ENCODE results near the gene FBXL19. TPM values are rescaled to one million over a fixed set of nuclear protein-coding genes. Genes with fewer than 3 reads are reported as not detected.

Gene FBXL19
- total RNA-seq: 35.9 and 36.5 TPM in 2 replicates

DNA sequence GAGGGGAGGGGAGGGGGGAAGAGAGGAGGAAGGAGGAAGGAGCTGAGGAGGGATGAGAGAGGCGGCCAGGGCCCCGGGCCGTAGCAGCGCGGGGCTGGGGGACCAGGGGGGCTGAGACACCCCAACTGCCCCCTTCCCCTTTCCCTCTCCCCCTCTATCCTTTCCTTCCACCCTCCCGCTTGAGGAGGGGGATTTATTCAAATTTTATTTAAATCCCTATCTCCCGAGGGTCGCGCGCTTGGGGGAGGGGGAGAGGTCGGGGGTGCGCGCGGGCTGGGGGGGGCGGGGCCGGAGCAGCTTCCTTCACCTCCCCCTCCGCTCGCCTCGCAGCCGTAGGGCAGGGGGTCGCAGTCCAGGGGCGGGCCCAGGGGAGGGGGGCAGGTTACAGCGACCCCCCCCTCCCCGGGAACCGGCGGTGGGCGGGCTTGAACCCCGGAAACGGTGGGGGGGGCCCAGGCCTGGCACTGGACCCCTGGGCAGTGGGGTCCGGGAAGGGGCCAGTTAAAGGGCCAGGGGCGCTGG, at the start of gene FBXL19:
Gene FBXL19 (plus strand): TSS at position 19 of the 522 bp plus-strand sequence. CDS start 2,183 bp downstream, outside the sequence.
- DNase-seq: peak; percentile 73
- no peaks in the 10 kb centered on the region for H3K9me3 Mint-ChIP-seq
- intact Hi-C loops (cut with micrococcal nuclease): loop anchor here (1.0 to 2.0 kb wide), 6 partner anchors 110 to 273 kb away; partner anchors contain the start of genes PRR14, STX4, VKORC1 and ZNF646

DNA sequence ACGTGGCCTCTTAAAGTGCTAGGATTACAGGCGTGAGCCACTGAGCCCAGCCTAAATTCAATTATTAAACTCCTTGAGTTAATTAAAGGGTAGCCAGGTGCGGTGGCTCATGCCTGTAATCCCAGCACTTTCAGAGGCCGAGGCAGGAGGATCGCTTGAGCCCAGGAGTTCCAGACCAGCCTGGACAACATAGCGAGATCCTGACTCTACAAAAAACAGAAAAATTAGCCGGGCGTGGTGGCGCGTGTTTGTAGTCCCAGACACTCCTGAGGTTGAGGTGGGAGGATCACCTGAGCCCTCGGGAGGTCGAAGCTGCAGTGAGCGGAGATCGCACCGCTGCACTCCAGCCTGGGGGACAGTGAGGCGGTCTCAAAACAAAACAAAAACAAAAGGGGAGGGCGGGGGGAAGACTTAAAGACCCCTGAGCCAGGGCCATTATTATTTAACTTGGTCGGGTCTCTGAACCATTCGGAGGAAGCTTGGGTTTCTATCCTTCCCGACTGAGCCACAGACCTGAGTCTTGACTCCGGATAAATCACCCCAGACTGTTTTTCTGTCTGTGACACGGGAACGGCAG, 49.0 kb upstream of the FBXL19 start:
- intact Hi-C loops (cut with micrococcal nuclease): no loop called here
- Mint-ChIP-seq H3K27me3 (no peaks in the 10 kb centered on the region), H3K9me3 (no peaks in the 10 kb centered on the region), H3K36me3 (ENCODE audit: low read depth) (peaks cover 17% of the 10 kb centered on the region), H3K27ac (peak overlapping the region; percentile 86), H3K4me3 (peak overlapping the region; percentile 96), H3K4me1 (peaks cover 24% of the 10 kb centered on the region)
- DNase-seq: no peak

More for the DNA sequence above, at the start of gene FBXL19:
- peak within 1 kb of the TSS; percentile 100 for H3K27ac Mint-ChIP-seq
- no peaks in the 10 kb centered on the region for H3K27me3 Mint-ChIP-seq
- H3K36me3 Mint-ChIP-seq (ENCODE audit: low read depth): peaks cover 9% of the 10 kb centered on the region
- H3K4me3 Mint-ChIP-seq: peak within 1 kb of the TSS; percentile 100
- peaks cover 29% of the 10 kb centered on the region for H3K4me1 Mint-ChIP-seq

DNA sequence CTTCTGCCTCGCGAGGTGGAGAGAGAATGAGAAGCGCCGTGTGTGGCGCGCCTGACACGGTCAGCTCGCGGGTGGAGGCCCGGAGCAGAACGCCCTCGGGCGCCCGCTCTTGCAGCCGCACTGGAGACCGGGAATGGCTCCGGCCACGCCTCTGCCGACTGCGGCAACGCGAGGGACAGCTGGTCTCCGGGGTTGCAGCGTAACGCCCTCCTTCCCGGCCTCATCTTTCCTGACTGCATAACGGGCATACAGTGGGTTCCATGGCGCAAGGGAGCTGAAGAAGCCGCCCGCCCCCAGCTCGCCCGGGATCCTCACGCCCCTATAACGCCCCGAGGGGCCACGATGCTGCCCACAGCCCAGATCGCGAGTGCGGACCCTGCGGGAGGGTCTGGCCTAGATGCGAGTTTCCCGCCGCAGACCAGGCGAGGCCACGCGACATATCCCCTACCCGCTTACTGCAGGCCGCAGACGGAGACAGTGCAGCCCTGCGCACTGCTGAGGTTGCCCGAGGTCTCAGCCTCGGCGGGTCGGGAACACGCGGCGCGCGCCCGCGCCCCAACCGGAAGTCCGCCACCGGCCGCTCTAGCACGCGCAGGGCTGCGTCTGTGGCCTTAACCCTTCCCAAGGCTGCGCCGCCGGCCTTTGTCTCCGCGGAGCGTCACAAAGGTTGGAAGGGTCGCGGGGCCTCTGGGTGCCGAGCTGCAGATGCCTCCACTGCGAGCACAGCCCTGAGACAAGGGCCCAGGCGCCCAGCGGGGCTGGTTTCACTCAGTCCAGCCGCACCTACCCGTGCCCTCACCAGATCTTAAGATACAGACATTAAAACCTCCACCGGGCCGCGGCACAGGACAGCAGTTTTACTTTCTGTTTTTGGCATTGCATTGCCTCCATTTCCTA, 48.3 kb upstream of the FBXL19 start:
- Mint-ChIP-seq H3K36me3 (ENCODE audit: low read depth) (peaks cover 17% of the 10 kb centered on the region), H3K4me3 (peak overlapping the region; percentile 96), H3K9me3 (no peaks in the 10 kb centered on the region), H3K4me1 (peaks cover 24% of the 10 kb centered on the region), H3K27me3 (no peaks in the 10 kb centered on the region), H3K27ac (peak overlapping the region; percentile 86)
- peak; percentile 97 for DNase-seq
- intact Hi-C loops (cut with micrococcal nuclease): loop anchor here (1.0 kb wide), 4 partner anchors 27 to 199 kb away; partner anchors contain the start of genes ZNF646 and ZNF668

- Mint-ChIP-seq H3K4me1 (peaks cover 24% of the 10 kb centered on the region), H3K36me3 (ENCODE audit: low read depth) (peaks cover 21% of the 10 kb centered on the region), H3K9me3 (no peaks in the 10 kb centered on the region), H3K27me3 (no peaks in the 10 kb centered on the region), H3K27ac (peak overlapping the region; percentile 86), H3K4me3 (peak overlapping the region; percentile 96)
- peak; percentile 77 for DNase-seq
- intact Hi-C loops (cut with micrococcal nuclease): loop anchor here (1.0 kb wide), 5 partner anchors 21 to 198 kb away; partner anchors contain the start of genes ZNF646 and ZNF668
Measured at GRCh38 chr16:30875871-30876801, 47.2 kb upstream of the FBXL19 start.

- intact Hi-C loops (cut with micrococcal nuclease): loop anchor here (1.0 kb wide), 1 partner anchor 20 kb away; no protein-coding TSS in a partner anchor
- peaks cover 26% of the 10 kb centered on the region for H3K4me1 Mint-ChIP-seq
- peak overlapping the region; percentile 96 for H3K4me3 Mint-ChIP-seq
- no peak for DNase-seq
- H3K36me3 Mint-ChIP-seq (ENCODE audit: low read depth): peaks cover 25% of the 10 kb centered on the region
- H3K9me3 Mint-ChIP-seq: no peaks in the 10 kb centered on the region
- H3K27ac Mint-ChIP-seq: peak overlapping the region; percentile 86
- H3K27me3 Mint-ChIP-seq: no peaks in the 10 kb centered on the region
Measured at GRCh38 chr16:30876867-30877266, 46.5 kb upstream of the FBXL19 start.

DNA sequence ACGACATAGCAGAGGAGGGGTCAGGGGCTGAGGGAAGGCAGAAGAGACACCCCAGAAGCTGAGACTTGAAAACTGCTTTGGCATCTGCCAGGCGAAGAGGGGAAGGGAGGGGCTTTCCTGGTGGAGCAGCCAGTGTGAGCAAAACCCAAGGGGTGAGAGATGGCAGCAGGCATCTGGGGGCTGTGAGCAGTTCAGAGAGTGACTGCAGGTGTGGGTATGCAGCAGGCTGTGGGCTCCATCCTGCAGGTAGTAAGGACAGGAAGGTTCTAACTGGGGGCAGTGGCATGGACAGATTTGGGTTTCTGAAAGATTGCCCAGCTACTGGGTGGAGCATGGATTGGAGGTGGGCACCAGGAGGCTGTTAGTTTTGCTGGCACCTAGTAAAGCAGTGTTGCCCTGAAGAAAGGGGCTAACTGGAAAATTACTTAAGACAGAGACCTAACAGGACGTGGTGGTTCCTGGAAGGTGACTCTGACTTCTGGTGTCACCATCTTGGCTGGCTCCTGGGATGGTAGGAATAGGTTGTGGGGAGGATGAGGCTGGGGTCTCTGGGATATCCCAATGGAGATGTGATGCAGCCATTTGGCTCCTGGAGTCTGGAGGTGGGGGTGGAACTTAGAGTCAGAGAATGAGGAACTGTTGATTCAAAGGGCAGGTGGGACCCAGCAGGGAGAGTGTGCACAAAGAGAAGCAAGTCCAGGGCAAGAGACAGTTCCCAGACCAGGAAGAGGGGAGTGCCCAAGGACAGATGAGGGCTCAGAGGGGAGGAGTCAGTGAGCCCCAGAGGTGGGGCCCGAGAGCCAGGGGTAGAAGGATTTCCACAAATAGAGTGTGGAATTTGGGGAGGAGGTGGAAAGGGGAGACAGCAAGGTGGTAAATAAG, 40.7 kb upstream of the FBXL19 start:
- Mint-ChIP-seq H3K27me3 (no peaks in the 10 kb centered on the region), H3K4me3 (peak overlapping the region; percentile 23), H3K27ac (peak overlapping the region; percentile 88), H3K4me1 (peaks cover 18% of the 10 kb centered on the region), H3K36me3 (ENCODE audit: low read depth) (peaks cover 34% of the 10 kb centered on the region), H3K9me3 (no peaks in the 10 kb centered on the region)
- intact Hi-C loops (cut with micrococcal nuclease): no loop called here
- DNase-seq: no peak

DNA sequence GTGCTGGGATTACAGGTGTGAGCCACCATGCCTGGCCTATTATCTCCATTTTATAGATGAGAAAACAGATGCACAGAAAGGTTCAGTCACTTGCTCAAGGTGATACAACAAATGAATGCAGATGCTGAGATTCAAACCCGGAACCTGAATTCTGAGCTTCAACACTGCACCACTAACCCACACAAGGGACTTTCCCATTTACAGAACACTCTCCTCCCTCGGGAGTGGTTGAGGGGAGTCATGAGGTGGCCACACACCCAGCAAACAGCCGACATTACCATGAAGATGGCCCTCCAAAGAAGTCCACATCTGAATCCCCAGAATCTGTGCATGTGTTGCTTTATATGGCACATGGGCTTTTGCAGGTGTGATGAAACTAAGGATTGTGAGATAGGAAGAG, 38.6 kb upstream of the FBXL19 start:
- no peak for DNase-seq
- intact Hi-C loops (cut with micrococcal nuclease): no loop called here
- peaks cover 21% of the 10 kb centered on the region for H3K4me1 Mint-ChIP-seq
- H3K9me3 Mint-ChIP-seq: no peaks in the 10 kb centered on the region
- no peak overlapping the region for H3K4me3 Mint-ChIP-seq
- H3K36me3 Mint-ChIP-seq (ENCODE audit: low read depth): peaks cover 37% of the 10 kb centered on the region
- no peak overlapping the region for H3K27ac Mint-ChIP-seq
- no peaks in the 10 kb centered on the region for H3K27me3 Mint-ChIP-seq

DNA sequence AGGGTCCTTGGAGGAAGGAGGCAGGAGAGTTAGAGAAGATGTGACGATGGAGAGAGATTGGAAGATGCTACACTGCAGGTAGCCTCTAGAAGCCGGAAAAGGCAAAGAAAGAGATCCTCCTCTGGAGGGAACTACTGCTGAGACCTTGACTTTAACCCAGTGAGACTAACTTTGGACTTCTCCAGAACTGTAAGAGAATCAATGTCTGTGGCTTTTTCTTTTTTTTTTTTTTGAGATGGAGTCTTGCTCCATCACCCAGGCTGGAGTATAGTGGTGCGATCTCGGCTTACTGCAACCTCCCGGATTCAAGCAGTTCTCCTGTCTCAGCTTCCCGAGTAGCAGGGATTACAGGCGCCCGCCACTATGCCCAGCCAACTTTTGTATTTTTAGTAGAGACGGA, 38.2 kb upstream of the FBXL19 start:
- intact Hi-C loops (cut with micrococcal nuclease): no loop called here

DNA sequence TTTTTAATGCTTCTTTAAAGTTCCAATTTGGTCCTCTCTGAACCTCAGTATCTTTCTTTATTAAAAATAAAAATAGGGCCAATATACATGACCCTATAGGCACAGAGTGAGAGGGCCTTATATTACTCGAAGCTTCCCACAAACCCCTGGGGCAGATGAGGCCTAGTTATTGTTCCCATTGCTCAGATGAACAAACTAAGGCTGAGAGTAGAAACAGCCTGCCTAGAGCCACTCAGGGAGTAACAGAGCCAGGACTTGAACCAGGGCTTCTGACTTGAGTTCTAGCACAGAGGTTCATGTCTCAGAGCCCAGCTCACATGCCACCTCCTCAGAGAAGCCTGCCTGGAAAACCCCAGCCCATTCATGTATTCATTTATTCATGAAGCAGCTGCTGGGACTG, 37.2 kb upstream of the FBXL19 start:
- DNase-seq: no peak
- H3K36me3 Mint-ChIP-seq (ENCODE audit: low read depth): peaks cover 36% of the 10 kb centered on the region
- intact Hi-C loops (cut with micrococcal nuclease): no loop called here
- no peaks in the 10 kb centered on the region for H3K9me3 Mint-ChIP-seq
- H3K4me3 Mint-ChIP-seq: no peak overlapping the region
- H3K4me1 Mint-ChIP-seq: peaks cover 21% of the 10 kb centered on the region
- no peaks in the 10 kb centered on the region for H3K27me3 Mint-ChIP-seq
- peak overlapping the region; percentile 13 for H3K27ac Mint-ChIP-seq

More for the DNA sequence above, 38.2 kb upstream of the FBXL19 start:
- Mint-ChIP-seq H3K4me1 (peaks cover 21% of the 10 kb centered on the region), H3K36me3 (ENCODE audit: low read depth) (peaks cover 39% of the 10 kb centered on the region), H3K27me3 (no peaks in the 10 kb centered on the region), H3K9me3 (no peaks in the 10 kb centered on the region), H3K27ac (no peak overlapping the region), H3K4me3 (no peak overlapping the region)
- no peak for DNase-seq

DNA sequence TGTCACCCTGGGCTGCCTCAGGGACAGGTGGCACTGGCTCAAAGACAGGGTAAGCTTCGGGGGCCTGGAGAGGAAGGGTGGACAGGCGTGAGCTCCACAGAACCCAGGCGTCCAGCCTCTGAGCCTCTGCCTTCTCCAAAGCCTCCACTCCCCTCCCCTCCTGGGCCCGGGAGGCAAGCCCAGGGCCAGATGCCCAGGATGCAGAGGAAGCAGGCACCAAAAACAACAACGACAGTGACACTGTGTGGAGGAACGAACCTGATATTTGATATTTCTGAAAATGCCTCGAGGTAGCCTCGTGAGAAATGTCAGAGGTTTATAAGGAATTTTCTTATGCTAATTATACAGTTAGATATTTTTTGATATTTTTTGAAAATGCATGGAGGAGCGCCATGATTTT, 35.4 kb upstream of the FBXL19 start:
- peaks cover 29% of the 10 kb centered on the region for H3K36me3 Mint-ChIP-seq (ENCODE audit: low read depth)
- no peak overlapping the region for H3K4me3 Mint-ChIP-seq
- no peaks in the 10 kb centered on the region for H3K9me3 Mint-ChIP-seq
- no peaks in the 10 kb centered on the region for H3K27me3 Mint-ChIP-seq
- H3K4me1 Mint-ChIP-seq: peaks cover 14% of the 10 kb centered on the region
- no peak overlapping the region for H3K27ac Mint-ChIP-seq
- DNase-seq: no peak
- intact Hi-C loops (cut with micrococcal nuclease): no loop called here

- Mint-ChIP-seq H3K27ac (peak overlapping the region; percentile 52), H3K4me1 (peaks cover 17% of the 10 kb centered on the region), H3K36me3 (ENCODE audit: low read depth) (peaks cover 27% of the 10 kb centered on the region), H3K27me3 (no peaks in the 10 kb centered on the region), H3K4me3 (no peak overlapping the region), H3K9me3 (no peaks in the 10 kb centered on the region)
- no peak for DNase-seq
- intact Hi-C loops (cut with micrococcal nuclease): no loop called here
Measured at GRCh38 chr16:30888856-30889499, 34.4 kb upstream of the FBXL19 start.

DNA sequence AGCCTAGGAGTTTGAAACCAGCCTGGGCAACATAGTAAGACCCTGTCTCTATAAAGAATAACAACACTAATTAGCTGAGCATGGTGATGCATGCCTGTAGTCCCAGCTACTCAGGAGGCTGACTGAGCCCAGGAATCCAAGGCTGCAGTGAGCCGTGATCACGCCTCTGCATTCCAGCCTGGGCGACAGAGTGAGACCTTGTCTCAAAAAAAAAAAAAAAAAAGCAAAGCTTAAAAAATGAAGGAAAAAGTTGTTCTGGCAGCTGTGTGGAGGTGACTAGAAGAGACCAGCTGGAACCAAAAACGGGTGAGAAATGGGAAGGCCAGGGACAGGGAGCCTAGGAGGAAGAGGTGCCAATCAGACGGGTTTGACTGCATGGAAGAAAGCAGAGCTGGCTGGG, 33.7 kb upstream of the FBXL19 start:
- H3K36me3 Mint-ChIP-seq (ENCODE audit: low read depth): peaks cover 27% of the 10 kb centered on the region
- no peak overlapping the region for H3K4me3 Mint-ChIP-seq
- H3K27ac Mint-ChIP-seq: no peak overlapping the region
- peaks cover 23% of the 10 kb centered on the region for H3K4me1 Mint-ChIP-seq
- intact Hi-C loops (cut with micrococcal nuclease): loop anchor here (5.0 kb wide), 1 partner anchor 127 kb away; the partner anchor contains the start of genes CFAP119 and RNF40
- H3K9me3 Mint-ChIP-seq: no peaks in the 10 kb centered on the region
- H3K27me3 Mint-ChIP-seq: no peaks in the 10 kb centered on the region
- no peak for DNase-seq

Measured in activated CD4-positive, alpha-beta T cell treated with anti-CD3 and anti-CD28 coated beads, Interleukin-2, amount 10 ng/mL, durations not matched to agents 24 days and 14 days (primary cell).